Measurements from ENCODE around the gene PRDM11.

PRDM11 gene

DNA sequence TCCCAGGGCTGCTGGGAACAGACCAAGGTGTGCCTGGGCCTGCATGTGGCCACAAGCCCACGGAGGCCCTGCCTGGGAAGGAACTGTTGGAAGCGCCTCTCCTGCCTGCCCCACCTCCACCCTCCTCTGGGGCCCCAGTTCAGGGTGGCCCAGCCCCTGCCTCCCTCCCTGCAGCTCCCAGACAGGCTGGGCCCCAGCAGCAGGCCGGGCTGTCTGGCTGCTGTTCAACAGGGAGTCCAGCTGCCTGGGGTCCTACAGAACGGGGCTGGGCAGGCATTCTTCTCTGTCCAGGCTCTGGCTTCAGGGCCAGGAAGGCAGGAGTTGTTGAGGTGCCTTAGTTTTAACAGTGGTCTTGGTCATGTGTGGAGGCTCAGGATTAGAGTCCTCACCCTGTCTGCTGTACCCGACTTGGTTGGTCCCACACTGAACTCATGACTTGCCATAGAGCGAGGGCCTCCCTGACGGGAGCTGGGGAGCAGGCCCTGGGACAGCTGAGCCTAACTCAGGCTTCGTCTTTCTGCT, 11.8 kb downstream of the PRDM11 start:
- DNase-seq = no peak

DNA sequence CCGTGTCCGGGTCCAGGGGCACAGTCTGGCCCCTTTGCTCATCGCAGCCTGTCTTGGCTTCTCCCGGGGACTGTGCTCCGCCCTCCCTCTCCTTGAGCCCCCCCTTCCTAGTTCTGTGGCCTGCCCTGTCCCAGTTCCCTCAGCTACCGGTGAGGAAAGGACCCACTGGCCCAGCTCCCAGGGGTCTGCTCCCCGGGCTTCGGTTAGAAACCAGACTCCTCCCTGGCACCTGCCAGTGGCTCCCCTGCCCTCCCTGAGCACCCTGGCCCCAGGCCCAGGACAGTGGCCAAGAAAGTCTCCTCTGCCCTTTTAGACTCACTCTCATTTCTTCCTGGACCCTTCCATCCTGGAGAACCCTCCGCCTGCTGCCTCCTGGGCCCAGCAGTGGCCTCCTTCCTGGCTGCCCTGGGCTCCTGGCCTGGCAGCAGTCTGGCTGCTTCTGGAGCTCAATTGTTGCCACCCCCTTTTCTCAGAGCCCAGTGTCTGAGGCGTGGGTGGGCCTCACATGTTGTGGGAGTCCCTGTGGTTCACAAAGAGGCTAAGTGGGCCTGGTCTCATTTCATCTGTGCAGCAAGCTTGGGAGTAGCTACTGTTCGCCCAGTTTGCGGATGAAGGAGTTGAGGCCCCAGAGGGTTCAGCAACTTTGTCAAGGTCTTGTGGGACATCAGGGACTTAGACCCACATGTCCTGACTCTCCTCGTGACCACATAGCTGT, 12.6 kb downstream of the PRDM11 start:
- DNase-seq = no peak

DNA sequence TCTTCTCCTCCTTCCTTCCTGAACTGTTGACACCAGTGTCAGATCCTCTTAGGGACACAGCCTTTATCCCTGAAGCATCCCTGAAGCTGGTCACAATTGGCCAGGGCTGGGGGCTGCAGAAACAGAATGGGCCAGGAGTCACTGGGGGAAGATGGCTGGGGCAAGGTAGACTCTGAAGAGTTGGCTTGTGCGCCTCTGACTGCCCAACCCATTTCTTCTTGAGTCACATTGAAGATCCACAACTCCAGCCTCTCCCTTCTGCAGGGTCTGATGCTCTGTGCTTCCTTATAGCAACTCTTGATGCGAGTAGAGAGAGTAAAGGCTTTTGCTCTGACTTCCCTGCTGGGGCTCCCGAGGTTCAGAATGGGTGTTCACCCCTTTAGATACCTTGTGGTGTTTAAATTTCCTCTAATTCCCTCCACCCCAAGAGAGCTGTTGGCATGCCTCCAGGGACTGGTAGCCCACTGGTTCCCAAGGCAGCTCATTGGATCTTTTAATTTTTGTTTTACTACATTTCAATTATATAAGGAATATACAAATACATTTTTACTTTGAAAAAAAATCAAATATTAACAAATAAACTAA, 13.4 kb downstream of the PRDM11 start:
- DNase-seq = no peak

DNA sequence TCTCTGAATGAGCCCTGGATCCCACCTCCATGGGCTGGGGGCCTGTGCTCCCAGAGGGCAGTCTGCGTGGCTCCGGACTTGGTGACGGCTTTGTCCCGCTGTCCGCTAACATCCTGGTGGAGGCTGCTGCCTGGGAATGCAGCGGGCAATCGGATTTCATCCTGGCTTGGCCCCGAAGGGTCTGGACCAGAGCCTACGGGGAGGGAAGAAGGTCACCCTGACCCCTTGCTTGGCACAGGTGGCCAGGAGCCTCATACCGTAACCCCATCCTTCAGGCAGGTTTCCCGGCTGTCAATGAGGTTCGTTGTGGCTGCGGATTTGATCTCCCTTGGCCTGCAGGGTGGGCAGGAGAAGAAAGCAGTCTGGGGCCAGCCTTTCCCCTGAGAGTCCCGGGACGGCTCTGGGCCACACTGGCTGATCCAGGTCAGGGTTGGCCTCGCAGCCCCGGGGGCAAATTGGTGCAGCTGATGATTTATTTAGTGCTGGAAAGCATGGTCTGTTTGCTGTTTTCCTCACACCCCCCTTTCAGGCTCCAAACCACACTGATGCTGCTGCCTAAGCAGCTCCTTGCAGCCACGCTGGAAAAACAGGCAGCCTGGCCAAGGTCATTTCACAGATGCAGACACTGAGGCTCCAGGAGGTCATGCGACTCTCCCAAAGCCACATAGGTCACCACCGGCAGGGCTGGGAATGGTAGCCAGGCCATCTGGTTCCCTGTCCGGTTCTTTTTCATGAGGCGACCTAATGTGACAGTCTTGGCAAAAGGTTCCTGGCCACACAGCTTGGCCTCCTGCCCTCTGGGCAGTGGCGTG, 15.0 kb downstream of the PRDM11 start:
- DNase-seq = no peak

DNA sequence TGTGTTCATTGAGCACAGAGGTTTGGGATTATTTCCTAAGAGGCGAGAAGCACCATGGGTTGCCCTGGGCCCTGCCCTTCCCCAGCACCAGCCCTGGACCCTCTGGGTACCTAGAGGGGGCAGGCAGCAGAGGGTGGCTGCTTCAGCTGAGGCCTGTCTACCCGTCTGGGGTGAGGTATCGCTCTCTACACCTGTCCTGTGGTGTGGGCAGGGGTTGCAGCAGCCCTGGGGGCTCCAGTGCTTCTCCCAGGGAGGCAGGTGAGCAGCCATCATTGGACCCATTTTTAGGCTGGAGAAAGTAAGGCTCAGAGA, 15.6 kb downstream of the PRDM11 start:
- DNase-seq = no peak

DNA sequence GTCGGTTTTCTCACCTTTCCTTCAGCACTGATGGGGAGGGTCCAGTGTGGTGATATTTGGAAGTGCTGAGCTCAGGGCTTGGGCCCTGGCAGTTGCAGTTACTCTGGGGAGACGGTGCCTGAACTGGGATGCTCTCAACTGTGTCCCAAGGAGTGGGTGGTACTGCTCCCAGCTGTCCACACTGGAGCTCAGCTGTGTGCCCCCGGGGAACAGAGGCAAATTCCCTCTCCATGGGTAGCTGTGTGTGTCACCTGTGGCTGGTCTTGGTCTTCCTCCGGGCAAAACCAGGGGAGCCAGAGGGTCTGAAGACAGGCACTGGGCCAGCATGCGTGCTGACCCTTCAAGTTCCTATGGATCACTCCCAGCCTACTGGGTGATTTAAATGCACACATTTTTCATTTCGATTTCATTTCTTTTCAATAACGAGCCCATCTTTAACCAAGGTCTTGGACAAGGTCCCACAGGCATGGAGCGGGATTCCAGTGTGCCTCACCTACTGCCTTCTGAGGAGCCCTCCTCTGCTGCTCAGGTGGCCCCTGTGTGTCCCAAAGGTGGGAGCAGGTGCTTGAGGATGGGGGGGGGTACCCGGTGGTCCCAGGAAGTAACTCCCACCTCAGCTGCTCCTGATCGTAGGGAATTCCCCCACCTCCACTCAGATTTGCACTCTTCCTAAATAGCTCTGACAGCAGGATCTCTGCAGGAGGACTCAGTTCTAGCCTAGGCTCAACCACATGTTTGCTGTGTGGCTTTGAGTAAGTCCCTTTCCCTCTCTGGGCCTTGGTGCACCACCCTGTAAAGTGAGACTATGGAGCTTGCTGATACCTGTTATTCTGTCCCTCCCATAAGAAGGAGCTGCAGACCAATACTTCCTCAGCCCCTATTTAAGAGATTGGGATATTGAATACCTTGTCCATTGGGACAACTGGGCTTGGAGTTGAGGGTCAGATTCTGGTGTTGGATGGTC, 16.8 kb downstream of the PRDM11 start:
- DNase-seq = no peak

DNA sequence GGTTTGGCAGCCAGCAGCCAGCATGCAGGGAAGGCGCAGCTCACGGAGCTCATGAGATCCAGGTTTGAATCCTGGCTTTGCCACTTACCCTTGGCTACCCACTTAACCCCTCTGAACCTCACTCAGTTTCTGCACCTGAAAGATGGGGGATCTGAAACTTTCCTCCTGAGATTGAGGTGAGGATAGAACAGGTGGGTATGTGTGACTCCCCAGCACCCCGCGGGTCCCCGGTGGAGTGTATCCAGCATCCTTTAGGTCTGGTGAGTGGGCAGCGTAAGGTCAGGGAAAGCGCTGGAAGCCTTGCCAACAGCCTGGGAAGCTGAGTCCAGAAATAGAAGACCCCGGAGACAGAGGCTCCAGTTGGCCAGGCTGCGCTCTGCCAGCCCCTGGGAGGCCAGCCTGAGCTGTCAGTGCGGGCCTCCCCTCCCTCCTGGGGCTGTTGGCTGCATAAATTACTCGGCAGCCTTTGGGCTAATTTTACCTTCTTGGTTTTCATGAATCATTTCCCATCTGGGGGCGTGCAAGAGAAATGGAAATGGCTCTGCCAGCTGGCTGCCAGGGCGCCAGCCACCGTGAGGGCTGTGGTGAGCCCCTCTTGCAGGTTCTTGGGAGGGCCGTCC, 17.6 kb downstream of the PRDM11 start:
- DNase-seq = no peak

DNA sequence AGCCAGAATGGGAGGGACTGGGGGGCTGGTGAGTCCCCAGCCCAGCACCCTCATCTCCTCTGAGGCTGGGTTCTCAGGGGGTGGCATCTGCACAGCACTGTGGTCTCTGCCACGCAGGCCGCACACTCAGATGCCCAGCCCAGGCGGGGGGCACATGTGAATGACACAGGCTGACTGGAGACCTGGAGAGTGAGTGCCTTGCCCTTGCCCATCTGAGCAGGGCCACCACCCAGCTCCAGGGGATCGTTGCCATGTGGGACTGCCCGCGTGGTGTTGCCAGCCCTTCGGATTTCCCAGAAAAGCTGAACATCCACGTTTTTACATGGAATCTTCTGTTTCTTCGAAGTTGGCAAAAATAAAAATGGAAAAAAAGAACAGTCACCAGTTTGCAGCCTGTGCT, 18.9 kb downstream of the PRDM11 start:
- no peak for DNase-seq

DNA sequence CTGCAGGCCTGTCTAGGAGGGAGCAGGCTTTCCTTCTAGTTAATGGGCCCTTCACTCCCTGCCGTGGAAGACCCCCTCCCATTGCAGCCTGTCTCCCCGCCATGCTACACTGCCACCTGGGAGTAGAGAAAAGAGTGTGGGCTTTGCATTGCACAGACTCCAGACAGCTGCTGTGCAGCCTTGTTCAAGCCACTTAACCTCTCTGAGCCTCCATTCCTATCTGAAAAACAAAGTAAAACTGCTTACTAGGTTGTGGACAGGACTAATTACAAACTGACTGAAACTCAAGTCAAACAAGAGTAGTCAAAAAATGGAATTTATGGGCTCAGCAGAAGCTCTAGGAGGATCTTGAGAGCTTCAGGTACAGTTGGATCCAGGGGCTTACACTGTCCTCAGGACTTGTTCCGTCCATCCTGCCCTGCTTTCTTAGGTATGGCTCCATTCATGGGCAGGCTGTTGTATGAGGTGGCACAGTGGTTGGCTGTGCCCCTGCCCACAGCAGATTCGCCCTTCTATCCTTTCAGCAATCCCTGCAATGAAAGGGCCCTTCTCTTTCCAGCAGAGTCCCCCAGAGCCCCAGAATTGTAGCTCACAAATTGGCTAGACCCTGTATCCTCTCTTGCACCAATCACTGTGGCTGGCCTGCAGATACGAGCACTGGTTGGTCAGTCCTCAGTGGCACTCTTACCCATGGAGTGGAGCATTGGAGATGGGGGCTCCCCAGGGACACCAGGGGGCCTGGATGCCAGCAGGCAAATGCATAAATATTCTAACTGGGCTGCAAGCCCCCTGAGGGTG, 19.6 kb downstream of the PRDM11 start:
- DNase-seq = no peak

DNA sequence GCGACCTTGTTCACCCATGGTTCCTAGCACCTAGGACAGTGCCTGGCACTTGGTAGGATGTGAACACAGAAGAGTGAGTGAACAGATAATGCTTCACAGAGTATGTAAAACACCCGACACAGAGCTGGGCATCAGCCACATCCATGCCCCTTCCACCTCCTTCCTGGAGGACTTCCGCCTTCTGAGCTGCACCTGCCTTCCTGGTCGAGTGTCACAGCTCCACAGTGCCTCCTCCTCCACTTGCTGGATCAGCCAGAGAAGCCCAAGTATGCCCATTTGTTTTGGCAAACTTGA, 20.1 kb downstream of the PRDM11 start:
- DNase-seq = no peak

DNA sequence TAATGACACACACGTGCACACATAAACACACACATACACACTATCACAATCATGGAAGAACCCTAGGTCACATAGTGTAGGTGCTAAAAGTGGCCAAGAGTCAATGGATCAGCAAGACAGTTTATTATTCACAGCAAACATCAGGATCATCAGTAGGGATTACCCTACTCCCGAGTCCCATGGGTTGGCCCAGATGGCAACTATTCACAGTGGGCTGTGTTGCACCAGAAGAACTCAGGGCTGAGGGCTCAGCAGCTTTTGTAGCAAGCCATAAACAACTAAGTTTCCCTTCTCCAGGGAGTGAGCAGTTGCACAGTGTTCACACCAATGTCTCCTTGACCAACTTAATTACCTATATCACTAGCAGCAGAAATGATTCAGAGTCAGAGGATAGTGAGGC, 20.8 kb downstream of the PRDM11 start:
- DNase-seq = no peak

- DNase-seq = no peak
Observed at GRCh38 chr11:45168366-45169130, 22.1 kb downstream of the PRDM11 start.

DNA sequence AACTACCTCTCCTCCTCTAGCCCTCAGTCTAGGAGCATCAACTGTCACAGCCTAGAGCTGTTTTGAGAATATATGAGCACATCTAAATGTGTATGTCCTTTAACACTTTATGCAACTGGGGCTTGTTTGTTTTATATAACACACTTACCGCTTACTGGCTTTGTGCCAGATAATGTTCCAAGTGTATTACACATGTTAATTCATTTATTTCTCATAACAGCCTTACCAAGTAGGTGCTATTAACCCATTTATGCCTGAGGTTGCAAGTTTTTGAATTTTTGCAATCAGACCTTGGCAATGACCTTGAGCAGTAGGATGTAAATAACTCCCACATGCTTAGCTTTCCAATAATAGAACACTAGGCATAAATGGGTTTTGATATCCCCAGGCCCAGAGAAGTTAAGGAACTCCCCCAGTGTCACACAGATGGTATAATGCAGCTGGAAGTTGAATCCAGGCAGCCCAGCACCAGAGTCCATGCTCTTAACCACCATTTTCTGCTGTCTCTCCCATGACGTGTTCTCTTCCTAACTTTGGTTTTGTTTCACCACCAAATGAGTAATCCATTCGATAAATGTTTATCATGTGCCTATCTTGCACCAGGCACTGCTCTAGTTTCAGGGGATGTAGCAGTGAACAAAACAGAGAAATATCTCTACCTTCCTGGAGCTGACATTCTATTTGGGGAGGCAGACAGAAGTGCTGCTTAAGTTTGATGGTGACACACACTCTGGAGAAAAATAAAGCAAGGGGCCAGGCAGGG, 23.1 kb downstream of the PRDM11 start:
- no peak for DNase-seq

DNA sequence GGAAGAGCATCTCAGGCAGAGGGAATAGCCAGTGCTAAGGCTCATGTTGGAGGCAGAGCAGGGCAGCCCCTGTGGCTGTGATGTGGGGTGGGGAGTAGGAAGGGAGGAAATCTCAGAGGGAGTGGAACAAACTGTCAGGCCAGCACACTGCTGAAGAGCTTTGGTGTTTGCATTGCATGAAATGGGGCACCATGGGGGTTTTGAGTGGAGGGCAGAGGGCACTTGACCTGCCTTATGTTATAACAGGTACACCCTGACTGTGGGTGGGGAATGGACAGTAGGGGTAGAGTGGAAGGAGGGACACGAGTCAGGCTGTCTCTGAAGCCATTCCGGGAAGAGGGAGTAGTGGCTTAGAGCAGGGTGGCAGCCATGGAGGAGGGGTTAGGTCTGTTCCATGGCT, 24.0 kb downstream of the PRDM11 start:
- DNase-seq = no peak

DNA sequence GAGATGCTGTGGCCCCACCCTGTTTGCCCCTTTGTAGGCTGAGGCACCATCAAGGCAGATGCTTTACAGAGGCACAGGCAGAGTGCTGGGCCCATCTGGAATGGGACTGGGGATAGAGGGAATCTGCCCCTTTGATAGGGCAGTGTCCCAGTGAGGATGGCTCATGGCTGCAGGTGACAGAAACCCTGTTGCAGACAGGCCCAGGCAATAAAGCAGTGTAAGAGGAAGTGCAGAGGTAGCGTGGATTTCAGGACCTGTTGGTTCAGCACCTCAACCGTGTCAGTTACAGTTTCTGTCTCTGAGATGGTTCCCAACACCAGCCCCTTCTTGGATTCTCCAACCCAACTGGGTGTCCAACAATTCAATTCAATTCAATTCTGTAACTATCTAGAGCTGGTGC, 25.1 kb downstream of the PRDM11 start:
- DNase-seq = no peak

- DNase-seq = no peak
Observed at GRCh38 chr11:45173064-45173463, 26.6 kb downstream of the PRDM11 start.

- DNase-seq = no peak
Observed at GRCh38 chr11:45174168-45174835, 27.9 kb downstream of the PRDM11 start.

- no peak for DNase-seq
Observed at GRCh38 chr11:45174963-45175362, 28.5 kb downstream of the PRDM11 start.

GRCh38 chr11:45176996-45177395, 30.6 kb downstream of the PRDM11 start:
- DNase-seq = no peak

DNA sequence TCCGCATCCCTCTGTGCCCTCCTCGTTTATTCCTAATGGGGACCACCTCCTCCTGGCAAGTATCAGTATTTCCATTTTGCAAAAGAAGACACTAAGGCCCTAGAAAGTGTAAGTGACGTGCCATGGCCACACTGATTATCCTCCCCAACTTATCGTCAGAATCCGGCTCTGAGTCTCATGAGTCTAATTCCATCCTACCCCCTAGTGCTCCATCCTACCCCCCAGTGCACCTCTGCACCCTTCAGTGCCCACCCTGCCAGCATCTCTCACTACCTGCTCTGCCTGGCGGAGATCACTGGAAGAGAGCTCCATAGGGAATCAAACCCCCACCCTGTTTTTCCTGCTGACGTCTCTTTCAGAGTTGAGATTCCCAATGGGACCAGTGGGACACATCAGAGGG, 31.8 kb downstream of the PRDM11 start:
- DNase-seq = no peak
